ENCODE data around the gene MMP23B.
A peak's percentile ranks its signal among the peaks of the same experiment; 100 is the strongest.
"Not testable (repeated sequence)": the region's sequence is repeated elsewhere in the genome, so short reads cannot be mapped to it uniquely, and the experiment has no call there.

The MMP23B gene

DNA sequence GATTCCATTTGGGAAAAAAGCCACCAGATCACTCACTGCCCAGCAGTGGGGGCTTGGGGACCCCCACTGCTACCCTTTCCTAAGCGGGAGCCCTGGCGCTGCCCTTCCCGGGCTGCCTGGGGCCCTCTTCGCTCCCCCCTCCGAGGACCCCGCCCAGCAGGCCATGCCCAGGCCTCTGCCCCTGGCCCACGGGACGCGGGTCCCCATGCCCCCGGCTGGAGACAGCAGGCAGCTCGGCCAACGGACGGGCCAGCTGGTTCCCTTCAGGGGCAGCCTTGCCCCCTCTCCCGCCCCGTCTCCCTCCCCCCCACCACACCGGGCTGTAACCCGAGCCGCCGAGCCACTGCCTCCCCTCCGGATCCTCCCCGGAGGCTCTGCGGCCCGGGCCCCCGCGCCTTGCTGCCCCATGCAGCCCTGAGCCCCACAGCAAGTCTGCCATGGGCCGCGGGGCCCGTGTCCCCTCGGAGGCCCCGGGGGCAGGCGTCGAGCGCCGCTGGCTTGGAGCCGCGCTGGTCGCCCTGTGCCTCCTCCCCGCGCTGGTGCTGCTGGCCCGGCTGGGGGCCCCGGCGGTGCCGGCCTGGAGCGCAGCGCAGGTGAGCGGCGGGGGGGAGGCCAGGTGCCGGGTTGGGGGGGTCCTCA, at the start of gene MMP23B:
MMP23B (plus strand) TSS at position 392 of the 639 bp plus-strand sequence; CDS start at position 438, 46 bp downstream.
- no peak for DNase-seq

DNA sequence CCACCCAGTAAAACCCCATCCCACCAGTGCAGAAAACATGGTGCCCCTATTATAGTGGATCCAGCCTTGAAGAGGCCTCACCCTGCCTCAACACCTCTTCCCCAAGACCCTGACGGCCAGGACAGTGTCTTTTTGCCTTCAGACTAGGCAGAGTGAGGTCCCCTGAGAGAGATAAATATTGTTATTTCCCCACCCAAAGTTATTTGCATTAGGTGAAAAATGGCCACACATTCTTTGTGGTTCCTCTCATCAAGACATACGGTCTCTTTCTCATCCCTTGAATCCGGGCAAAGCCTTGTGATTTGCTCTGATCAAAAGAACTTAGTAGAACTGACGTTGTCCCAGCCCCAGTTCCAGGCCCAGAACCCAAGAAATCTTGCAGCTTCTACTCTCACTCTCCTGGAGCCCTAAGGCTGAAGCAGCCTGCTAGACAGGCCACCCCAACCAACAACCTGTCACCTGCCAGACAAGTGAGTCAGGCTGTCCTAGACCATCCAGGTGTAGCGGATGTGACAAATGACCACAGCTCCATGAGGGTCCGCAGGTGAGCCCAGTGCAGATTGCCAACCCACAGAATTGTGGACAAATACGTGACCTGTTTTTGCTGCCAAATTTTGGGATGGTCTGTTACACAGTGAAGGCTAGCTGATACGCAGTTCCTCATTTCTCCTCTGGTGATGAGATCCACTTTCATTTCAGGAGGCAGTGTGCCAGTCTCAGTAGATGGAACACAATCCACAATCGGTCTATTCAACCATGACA, 49.2 kb upstream of the MMP23B start:
- no peak for DNase-seq

DNA sequence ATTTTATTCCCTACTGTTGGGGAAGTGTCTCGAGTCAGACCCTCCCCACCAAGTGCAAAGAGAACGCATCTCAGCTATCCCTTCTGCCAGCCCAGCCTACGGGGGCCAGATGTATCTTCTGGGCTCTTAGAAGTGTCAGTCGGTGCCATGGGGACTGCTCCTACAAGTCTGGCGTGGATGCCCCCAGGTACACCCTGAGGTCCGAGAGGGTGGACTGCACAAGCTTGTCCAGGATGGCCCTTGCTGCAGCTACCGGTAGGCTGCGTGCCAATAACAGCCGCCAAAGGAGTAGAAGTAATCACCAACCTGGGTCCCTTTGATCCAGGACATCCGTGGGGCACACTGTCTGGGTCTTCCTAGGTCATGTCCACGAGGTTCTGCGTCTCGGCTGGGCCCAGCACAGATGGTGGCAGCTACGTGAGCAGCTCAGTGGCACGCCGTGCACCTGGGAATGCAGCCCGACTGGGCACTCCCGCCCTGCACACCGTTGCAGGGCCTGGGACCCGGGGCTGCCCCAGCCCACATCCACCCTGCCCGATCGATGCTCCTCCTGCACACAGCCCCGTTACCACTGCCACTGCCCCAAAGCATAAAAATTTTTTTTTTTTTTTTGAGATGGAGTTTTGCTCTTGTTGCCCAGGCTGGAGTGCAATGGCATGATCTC, 48.5 kb upstream of the MMP23B start:
- DNase-seq = no peak

DNA sequence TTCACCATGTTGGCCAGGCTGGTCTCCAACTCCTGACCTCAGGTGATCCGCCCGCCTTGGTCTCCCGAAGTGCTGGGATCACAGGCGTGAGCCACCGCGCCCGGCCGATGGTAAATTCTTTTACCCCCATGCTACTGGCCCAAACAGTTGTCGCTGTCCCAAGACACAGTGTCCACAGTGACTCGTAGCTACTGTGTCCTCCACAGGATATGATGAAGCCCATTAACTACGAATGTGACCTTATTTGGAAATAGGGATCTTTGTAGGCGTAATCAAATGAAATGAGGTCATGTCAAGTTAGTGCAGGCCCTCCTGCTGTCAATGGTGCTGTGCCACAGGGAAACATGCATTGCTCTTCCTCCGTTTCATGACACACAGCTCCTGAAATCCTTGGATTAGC, 40.5 kb upstream of the MMP23B start:
- no peak for DNase-seq

DNA sequence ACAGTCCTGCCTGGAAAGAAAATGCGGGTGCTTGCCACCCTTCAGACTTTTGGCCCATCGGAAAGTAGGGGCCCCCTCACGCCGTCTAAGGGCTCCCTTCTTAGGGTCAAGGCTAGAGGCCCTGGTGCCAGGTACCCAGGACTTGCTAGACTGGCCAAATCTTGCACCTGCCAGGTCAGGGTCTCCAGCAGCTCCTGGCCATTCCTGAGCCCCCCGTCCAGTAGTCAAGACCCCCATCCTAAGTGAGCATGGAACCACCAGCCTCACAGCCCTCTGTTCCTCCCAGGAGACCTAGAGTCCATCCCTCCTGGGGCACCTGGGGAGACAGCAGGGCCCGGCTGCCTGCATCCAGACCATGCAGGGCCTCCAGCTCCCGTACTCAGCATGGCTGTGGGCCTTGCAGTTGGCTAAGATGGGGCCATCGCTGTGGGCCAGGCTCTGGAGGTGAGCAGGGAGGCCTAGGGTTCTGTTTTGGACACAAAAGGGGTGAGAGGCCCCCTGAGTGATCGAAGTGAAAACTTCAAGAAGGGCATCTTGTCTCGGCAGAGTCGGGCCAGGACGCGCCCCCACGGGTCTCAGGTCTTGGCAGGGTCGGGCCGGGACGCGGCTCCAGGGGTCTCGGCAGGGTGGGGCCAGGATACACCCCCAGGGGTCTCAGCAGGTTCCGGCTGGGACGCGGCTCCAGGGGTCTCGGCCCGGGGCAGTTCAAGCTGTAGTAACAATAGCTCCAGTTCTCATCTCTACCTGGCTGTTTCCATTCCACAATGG, 38.0 kb upstream of the MMP23B start:
- DNase-seq = no peak

DNA sequence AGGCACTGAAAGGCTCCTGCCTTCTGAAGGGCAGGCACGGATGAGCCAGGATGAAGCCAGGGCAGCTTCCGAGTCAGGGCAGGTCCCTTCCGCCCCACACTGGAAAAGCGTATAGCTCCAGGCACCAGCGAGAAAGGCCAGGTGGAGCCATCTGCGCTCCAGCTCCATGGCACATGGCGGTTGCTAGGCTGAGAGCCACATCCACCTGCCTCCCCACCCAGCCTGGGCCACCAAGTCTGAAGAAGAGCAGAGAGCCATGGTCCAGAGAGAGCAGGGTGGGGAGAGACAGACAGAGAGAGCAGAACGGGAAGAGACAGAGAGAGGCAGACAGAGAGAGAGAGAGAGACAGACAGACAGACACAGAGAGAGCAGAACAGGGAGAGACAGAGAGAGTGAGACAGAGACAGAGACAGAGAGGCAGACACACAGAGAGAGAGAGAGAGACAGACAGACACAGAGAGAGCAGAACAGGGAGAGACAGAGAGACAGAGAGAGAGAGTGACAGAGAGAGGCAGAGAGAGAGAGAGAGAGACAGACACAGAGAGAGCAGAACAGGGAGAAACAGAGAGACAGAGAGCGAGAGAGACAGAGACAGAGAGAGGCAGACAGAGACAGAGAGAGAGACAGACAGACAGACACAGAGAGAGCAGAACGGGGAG, 37.2 kb upstream of the MMP23B start:
- no peak for DNase-seq

DNA sequence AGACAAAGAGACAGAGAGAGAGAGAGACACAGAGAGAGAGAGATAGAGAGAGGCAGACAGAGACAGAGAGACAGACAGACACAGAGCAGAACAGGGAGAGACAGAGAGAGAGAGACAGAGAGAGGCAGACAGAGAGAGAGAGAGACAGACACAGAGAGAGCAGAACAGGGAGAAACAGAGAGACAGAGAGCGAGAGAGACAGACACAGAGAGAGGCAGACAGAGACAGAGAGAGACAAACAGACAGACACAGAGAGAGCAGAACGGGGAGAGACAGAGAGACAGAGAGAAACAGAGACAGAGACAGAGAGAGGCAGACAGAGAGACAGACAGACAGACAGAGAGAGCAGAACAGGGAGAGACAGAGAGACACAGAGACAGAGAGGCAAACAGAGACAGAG, 36.6 kb upstream of the MMP23B start:
- not testable (repeated sequence) for DNase-seq

DNA sequence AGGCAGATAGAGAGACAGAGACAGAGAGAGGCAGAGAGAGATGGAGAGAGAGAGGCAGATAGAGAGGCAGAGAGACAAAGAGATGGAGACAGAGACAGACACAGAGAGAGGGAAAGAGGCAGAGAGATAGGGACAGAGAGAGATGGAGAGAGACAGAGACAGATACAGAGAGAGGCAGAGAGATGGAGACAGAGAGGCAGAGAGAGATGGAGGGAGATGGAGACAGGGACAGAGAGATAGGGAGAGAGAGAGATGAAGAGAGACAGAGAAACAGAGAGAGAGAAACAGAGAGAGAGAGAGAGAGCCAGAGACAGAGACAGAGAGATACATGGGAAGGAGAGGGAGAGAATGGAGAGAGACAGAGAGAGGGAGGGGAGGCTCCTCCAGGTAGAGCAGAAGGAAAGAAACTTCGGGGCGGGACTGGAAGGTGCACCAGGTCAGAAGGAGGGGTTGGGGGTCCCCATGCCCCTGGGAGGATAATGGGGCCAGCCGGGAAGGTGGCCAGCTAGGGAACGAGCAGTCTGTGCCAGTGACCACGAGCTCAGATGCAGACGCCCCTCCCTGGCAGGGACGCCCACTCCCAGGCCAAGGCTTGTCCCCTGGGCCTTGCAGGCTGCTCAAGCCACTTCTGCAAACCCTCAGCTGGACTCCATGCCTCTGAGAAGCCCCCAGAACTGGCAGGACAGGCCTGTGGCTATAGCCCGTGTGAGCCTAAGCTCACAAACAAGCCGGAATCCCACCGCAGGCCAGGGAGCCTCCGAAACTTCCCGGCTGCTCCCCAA, 35.3 kb upstream of the MMP23B start:
- DNase-seq = no peak

DNA sequence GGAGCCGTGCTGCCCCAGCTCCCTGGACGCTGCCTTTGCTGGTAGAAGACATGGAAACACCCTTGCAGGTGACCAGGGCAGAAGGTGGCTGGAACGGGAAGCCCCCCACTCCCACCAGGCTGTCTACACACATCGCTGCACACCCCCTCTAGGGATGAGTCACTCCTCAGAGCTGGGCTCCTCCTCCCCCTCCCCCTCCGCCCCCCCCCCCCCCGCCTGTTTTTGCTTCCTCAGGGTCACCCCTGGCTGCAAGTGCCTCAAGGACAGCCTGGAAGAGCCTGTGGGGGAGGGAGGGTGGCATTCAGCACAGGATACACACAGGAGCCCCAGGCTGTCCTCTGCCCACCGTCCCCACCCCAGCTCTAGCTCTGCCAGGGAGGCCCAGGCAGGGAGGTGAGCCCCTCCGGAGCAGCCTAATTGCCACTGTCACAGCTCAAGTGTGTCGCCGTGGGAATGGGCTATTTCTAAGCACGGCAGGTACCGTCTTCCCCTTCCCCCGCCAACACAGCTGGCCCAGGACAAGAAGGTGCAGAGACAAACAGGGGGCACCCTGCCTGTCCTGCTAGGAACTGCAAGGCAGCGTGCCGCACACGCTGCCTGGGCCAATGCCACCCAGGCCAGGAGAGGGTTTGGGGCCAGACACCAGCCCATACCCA, 34.6 kb upstream of the MMP23B start:
- peak; percentile 6 for DNase-seq

DNA sequence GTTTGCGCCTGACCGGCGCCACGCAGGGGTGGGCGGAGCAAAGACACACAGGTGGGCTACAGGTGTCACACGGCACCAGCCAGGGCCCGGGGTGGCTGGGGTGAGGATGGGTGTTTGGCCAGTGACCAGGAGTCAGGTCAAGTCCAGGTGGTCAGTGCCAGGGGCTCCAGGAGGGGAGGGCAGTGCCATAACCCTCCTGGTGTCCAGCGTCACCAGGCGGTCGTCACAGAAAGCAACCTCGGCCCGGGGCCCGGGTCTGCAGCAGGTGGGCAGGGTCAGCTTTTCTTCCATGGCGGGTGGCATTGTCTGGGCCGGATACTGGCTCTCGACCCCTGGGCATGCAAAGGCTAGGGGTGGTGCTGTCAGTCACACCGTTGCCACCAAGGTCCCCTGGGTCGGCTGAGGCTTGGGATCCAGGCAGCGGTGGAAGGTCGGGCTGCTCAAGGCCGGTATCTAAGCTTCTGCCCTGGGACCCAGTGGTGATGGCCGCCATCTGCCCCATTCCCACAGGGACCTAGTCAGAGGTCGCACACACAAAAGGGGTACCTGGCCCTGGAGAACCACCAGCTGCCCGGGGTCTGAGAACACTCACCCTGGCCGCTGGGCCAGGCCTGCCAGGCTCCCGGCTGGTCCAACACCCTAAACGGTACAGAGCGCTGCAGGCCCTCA, 33.8 kb upstream of the MMP23B start:
- no peak for DNase-seq

DNA sequence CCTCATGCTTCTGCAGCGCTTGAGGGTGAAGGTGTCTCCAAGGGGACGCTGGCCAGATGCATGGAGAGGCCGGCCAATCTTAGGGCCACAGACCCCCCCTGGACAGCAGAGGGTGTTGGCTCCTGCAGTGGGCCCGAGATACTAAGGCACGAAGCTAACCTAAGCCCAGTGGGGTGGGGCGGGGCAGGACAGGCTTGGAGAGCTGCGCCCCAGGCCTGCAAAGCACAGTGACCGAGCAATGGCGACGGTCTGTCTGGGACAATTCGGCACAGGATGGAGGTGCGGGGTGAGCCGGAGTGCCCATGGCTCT, 33.3 kb upstream of the MMP23B start:
- DNase-seq = no peak

DNA sequence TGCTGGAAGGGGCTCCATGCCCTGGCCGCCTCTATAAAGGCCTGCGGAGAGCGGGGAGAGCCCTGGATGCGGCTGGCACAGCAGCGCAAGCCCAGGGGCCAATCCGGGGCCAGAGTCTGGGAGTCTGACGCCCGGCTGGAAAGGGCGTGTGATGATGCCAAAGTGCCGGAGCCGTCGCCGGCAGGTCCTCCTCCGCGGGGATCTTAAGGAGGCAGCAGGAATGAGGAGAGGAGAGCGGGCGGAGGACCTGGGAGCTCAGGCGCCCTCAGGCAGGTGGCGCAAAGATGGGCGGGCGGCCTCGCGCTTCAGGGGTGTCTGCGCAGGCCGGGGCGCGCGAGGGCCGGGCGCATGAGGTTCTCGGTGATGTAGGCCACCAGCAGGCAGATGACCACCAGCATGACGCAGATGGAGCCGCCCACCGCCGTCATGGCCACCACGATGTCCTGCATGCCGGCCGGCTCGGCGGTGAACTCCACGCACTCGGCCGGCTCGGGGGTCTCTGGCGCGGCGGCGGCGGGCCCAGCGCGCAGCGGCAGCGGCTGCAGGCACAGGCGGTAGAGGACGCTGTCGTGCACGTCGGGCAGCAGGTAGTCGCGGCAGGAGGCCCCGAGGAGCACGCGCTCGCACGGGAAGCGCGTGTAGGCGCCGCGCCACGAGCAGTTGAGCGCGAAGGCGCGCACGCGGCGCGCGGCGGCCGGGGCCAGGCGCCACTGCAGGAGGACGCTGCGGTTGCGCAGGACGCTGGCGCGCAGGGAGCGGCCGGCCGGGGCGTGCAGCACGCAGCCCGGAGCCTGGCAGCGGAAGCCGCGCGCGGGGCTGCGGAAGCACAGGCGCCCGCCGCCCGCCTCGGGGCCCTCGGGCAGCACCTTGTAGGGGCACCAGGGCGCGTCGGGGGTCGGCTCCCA, 32.7 kb upstream of the MMP23B start:
- DNase-seq = no peak

DNA sequence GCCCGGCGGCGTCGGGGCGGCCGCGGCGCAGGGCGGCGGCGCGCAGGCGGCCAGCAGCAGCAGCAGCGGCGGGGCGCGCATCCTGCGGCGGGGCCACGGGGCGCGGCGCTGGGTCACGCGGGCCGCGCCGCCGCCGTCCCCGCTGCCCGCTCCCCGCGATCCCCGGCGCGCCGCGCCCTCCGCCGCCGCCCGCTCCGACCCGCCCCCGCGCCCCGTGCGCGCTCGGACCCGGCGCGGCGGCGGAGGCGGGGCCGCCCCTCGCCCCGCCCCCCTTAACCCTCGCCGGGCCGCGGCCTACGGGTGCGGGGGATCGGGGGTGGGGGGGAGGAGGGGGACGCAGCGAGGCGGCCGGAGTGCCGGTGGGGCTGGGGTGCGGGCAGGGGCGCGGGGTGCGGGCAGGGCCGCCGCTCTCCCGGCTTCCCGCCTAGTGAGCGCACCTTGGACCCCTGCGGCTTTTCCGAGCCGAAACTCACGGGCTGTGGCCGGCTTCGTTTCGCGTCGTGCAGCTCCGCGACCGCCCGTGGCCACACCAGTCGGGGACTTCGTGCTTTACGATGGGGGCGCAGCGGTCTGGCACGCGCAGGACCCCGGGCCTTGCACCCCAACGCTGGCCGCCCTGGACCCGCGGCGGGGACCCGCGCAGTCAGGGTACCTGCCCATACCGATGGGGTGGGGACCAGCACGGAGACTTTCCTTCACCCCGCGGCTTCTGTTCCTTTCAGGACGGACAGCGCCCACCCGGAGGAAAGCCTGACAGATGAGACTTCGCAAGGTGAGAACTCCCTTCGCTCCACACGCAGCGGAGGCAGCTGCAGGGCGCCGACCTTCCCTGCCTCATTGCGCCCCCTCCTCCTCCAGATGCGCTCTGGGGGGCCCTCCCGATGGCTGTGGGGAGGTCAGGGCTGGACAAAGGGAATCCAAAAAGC, 31.8 kb upstream of the MMP23B start, which contains the start of gene FNDC10:
FNDC10 (minus strand) TSS at position 201 of the 926 bp plus-strand sequence; CDS start at position 81, 120 bp downstream.
- DNase-seq = no peak

DNA sequence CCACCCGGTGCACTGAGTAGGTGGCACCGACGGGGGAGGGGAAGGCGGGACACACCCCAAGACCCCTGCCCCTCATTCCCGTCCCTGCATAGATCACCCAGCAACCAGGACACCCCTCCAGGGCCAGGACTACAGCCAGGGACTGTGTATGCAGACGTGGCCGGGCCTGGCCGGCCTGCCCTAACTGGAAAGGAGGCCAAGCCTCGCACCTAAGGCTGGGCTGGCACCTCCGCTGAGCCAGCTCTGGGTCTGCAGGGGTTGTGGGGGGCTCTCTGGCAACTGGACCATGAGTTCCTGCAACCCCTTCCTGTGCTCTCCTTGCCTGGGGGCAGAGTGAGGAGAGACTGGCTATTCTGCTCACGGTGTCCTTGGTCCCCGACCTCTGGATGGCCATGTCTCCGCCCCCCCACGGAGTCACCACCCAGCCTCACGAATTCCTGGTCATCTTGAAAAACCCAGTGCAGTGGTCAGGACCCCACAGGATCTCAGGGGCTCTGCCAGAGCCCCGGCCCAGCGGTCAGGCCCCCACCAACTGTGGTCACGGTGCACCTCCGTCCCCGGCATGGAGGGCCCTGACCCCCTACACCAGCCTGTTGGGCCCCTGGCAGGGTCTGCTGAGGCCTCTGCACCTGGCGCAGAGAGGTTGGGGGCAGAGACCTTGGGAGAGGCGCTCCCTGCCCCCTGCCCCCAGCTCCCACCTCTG, 31.0 kb upstream of the MMP23B start:
- DNase-seq = no peak

DNA sequence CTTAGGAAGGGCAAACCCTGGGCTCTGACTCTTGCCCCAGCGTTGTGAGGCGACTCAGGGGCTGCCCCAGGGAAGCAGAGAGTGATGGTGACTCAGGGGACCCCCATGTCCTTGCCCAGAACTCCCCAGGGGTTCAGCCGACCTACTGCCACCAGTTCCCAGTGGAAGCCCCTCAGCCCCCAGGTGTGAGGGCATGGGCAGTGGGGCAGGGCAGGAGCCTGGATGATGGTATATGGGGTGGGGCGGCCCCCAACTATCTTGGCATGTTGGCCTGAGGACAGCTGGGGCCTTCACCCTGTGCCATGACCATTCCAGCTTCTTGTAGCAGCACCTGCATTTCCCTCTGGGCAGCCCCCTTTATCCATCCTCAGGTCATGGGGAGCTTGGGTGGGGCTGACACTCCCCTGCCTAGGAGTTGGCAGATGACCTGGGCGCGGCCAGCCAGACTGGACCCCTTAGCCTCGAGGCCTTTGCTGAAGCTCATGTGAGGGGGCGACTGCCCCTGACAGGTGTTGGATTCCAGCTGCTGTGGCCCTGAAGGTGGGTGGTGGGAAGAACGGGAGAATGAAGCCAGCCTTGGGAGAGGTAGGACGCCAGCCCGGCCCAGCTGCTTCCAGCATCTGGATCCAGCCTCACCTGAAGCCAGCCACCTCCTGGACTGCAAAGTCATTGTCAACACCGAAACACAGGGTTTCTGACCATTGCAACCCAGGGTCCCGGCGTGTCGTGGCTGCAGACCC, 30.2 kb upstream of the MMP23B start:
- no peak for DNase-seq

DNA sequence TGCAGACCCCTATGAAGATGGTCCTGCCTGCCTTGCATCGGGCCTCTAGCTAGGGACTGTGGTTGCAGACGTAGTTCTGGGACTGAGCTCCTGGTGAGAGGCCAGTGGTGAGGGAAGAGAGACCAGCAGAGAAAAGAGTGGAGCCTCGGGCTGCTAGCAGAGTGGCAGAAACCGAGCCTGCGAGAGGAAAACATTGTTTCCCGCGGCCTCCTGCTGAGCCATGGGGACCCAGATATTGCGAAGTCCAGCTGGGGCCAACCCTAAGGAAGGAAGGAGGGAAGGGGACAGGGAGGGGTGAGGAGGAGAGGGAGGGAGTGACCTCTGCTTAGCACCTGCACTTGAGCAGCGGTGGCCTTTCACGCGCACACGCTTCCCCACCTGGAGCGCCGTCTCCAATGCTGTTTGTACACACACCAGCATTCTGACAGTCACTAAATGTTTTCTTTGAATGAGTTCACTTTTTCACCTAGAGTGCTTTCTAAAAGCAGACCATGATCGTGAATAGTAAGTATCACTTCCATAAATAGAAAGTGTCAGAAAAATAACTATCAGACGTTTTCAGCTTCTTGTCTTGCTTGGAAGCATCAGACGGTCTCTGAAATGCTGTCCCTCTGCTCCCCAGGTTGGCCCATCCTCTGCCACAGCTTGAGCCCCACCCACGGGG, 29.5 kb upstream of the MMP23B start:
- no peak for DNase-seq
